Caco-2 (cell line): Measurements from ENCODE around the gene GALNT17. TPM values are rescaled to one million over a fixed set of nuclear protein-coding genes. Genes with fewer than 3 reads are reported as not detected.

Source experiments
- BruUV-seq: library from RNA; stranded (reverse); fragments of 400-500 nt; replicated peaks from 2 replicates; lab custom pipeline; 2021; lab: Mats Ljungman, UMichigan
- CTCF ChIA-PET: fragments of 300-600 bp; sonication (Branson Sonifier 250); formaldehyde crosslinking; loops from one replicate; lab custom pipeline; 2022; ENCODE audit warnings: antibody characterized with exemption; lab: Charles Lee
- POLR2A ChIA-PET: fragments of 300-600 bp; sonication (Branson Sonifier 250); formaldehyde crosslinking; loops from one replicate; lab custom pipeline; 2022; ENCODE audit warnings: antibody characterized with exemption; lab: Charles Lee
- DNase-seq, 2 experiments: peaks; one replicate each; pipeline versions ENCODE4 v3.0.0 to v3.0.0-alpha.2; 2020 to 2022
- H3K27me3 ChIP-seq: replicated peaks from 2 replicates; pipeline ENCODE4 v1.6.0; 2011; ENCODE audit warnings: low read length; ENCODE audit not compliant: control insufficient read depth, insufficient read depth
- H3K36me3 ChIP-seq: 2 replicates; pipeline ENCODE4 v1.5.1; 2011; ENCODE audit warnings: low read length; ENCODE audit not compliant: control insufficient read depth, insufficient read depth
- H3K4me1 ChIP-seq: fragments of 250-450 bp; sonication (Bioruptor Pico); 2 replicates; pipeline ENCODE4 v1.5.1; 2020; ENCODE audit warnings: mild to moderate bottlenecking
- H3K4me3 ChIP-seq: 2 replicates; pipeline ENCODE4 v1.5.1; 2011; ENCODE audit warnings: low read depth, mild to moderate bottlenecking, control low read depth, low read length
- H3K9me3 ChIP-seq: fragments of 250-450 bp; sonication (Bioruptor Pico); 2 replicates; pipeline ENCODE4 v1.5.1; 2020; ENCODE audit warnings: mild to moderate bottlenecking, moderate library complexity
- H3K27ac Mint-ChIP-seq: one replicate; pipeline ENCODE4 v1.8.0; 2022; ENCODE audit warnings: mixed read lengths; ENCODE audit not compliant: unreplicated experiment
- H3K27me3 Mint-ChIP-seq: one replicate; pipeline ENCODE4 v1.8.0; 2022; ENCODE audit warnings: mixed read lengths; ENCODE audit not compliant: insufficient read depth, unreplicated experiment
- H3K36me3 Mint-ChIP-seq: one replicate; pipeline ENCODE4 v1.8.0; 2022; ENCODE audit warnings: mild to moderate bottlenecking, mixed read lengths; ENCODE audit not compliant: insufficient read depth, unreplicated experiment
- H3K4me1 Mint-ChIP-seq: one replicate; pipeline ENCODE4 v1.8.0; 2022; ENCODE audit warnings: low read depth, mixed read lengths; ENCODE audit not compliant: unreplicated experiment
- H3K4me3 Mint-ChIP-seq: one replicate; pipeline ENCODE4 v1.8.0; 2022; ENCODE audit warnings: mild to moderate bottlenecking, moderate library complexity, mixed read lengths; ENCODE audit not compliant: unreplicated experiment
- H3K9me3 Mint-ChIP-seq: one replicate; pipeline ENCODE4 v1.8.0; 2022; ENCODE audit warnings: mixed read lengths; ENCODE audit not compliant: unreplicated experiment
- CTCF ChIP-seq, 2 experiments: fragments of 200-600 bp in 1 of 2; IDR thresholded peaks; 1 replicate in 1 of 2; 2 replicates in 1 of 2; pipeline versions ENCODE4 v1.5.1 to v1.8.0; 2011 to 2022; ENCODE audit warnings: antibody characterized with exemption in 1 of 2, control low read depth in 1 of 2, inconsistent platforms in 1 of 2, low read depth in 1 of 2, low read length in 1 of 2, mild to moderate bottlenecking in 1 of 2, moderate library complexity in 1 of 2; ENCODE audit not compliant: insufficient read depth in 1 of 2, severe bottlenecking in 1 of 2, unreplicated experiment in 1 of 2
- intact Hi-C: fragments of 100-400 bp; cut with micrococcal nuclease; formaldehyde crosslinking; loops from one replicate; pipeline ENCODE4 v1.10.0; 2022; ENCODE audit not compliant: unreplicated experiment
- total RNA-seq: library from RNA; stranded (reverse); gene quantifications from 2 replicates; pipeline ENCODE4 v1.2.3, GENCODE V29; 2022

GALNT17 gene
- total RNA-seq, 1 experiment from 2014 or later: not detected

- CTCF ChIA-PET: no interaction called here
- intact Hi-C loops: no loop called here
- H3K4me1 Mint-ChIP-seq: no peaks in the 10 kb centered on the region
- no peaks in the 10 kb centered on the region for H3K36me3 Mint-ChIP-seq
- Histone ChIP-seq H3K4me3 (no peak overlapping the region), H3K9me3 (0 out of 2 replicates have a peak, but pooled peaks cover 6% of the 10 kb centered on the region), H3K4me1 (no peaks in the 10 kb centered on the region), H3K36me3 (no peaks in the 10 kb centered on the region), H3K27me3 (no peaks in the 10 kb centered on the region)
- TF ChIP-seq CTCF (IDR thresholded peaks at IDR 0.05; ENCODE audit: insufficient read depth in 1 of 2, low read depth in 1 of 2, low read length in 1 of 2, severe bottlenecking in 1 of 2, unreplicated experiment in 1 of 2): no peak
- peaks cover 2% of the 10 kb centered on the region for H3K27me3 Mint-ChIP-seq
- no peak for DNase-seq
- H3K4me3 Mint-ChIP-seq: no peak overlapping the region
- POLR2A ChIA-PET: no interaction called here
- H3K27ac Mint-ChIP-seq: no peak overlapping the region
- BruUV-seq: no TSS peak
- peaks cover 23% of the 10 kb centered on the region for H3K9me3 Mint-ChIP-seq
Observed at GRCh38 chr7:71695186-71695585, 563.2 kb downstream of the GALNT17 start.

GRCh38 chr7:71696511-71696910, 564.6 kb downstream of the GALNT17 start:
- no peak for DNase-seq
- Mint-ChIP-seq H3K36me3 (no peaks in the 10 kb centered on the region), H3K9me3 (peaks cover 32% of the 10 kb centered on the region), H3K4me3 (no peak overlapping the region), H3K4me1 (no peaks in the 10 kb centered on the region), H3K27me3 (peaks cover 2% of the 10 kb centered on the region), H3K27ac (no peak overlapping the region)
- Histone ChIP-seq H3K36me3 (no peaks in the 10 kb centered on the region), H3K4me1 (no peaks in the 10 kb centered on the region), H3K4me3 (no peak overlapping the region), H3K9me3 (0 out of 2 replicates have a peak, but pooled peaks cover 6% of the 10 kb centered on the region), H3K27me3 (no peaks in the 10 kb centered on the region)
- ChIA-PET POLR2A (no interaction called here), CTCF (no interaction called here)
- intact Hi-C loops: no loop called here
- no TSS peak for BruUV-seq
- no peak for TF ChIP-seq CTCF (IDR thresholded peaks at IDR 0.05; ENCODE audit: insufficient read depth in 1 of 2, low read depth in 1 of 2, low read length in 1 of 2, severe bottlenecking in 1 of 2, unreplicated experiment in 1 of 2)

GRCh38 chr7:71697400-71697799, 565.5 kb downstream of the GALNT17 start:
- Histone ChIP-seq H3K9me3 (0 out of 2 replicates have a peak, but pooled peaks cover 6% of the 10 kb centered on the region), H3K4me1 (no peaks in the 10 kb centered on the region), H3K36me3 (no peaks in the 10 kb centered on the region), H3K27me3 (no peaks in the 10 kb centered on the region), H3K4me3 (no peak overlapping the region)
- H3K27me3 Mint-ChIP-seq: no peaks in the 10 kb centered on the region
- H3K4me3 Mint-ChIP-seq: no peak overlapping the region
- no peaks in the 10 kb centered on the region for H3K36me3 Mint-ChIP-seq
- no peak for DNase-seq
- ChIA-PET CTCF (no interaction called here), POLR2A (no interaction called here)
- BruUV-seq: no TSS peak
- intact Hi-C loops: no loop called here
- H3K9me3 Mint-ChIP-seq: peaks cover 40% of the 10 kb centered on the region
- TF ChIP-seq CTCF (IDR thresholded peaks at IDR 0.05; ENCODE audit: insufficient read depth in 1 of 2, low read depth in 1 of 2, low read length in 1 of 2, severe bottlenecking in 1 of 2, unreplicated experiment in 1 of 2): no peak
- H3K27ac Mint-ChIP-seq: no peak overlapping the region
- H3K4me1 Mint-ChIP-seq: no peaks in the 10 kb centered on the region
